Measurements from ENCODE around the gene CFAP65. TPM values are rescaled to one million over a fixed set of nuclear protein-coding genes. Genes with fewer than 3 reads are reported as not detected.

Gene CFAP65
- polyA plus RNA-seq, 1 donor (not counting 4 experiments of a cell fraction or from before 2014, with no cell fraction given), result not detected

DNA sequence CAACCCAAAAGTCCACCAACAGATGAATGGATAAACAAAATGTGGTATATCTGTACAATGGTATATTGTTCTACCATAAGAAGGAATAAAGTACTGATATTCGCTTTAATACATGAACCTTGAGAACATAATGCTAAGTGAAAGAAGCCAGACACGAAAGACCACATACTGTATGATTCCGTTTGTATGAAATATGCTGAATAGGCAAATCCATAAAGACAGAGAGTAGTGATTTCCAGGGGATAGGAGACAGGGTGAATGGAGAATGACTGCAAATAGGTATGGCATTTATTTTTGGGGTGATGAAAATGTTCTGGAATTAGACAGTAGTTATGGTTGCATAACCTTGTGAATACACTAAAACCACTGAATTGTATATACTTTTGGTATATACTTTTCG, 48.0 kb upstream of the CFAP65 start:
- dilution Hi-C loops (cut with MboI; ENCODE audit: extremely low pct_ligation_motif_present, low sequenced_read_pairs), result no loop called here
- no peak overlapping the region for H3K9ac ChIP-seq (ENCODE audit: control insufficient read depth, extremely low read depth, insufficient read depth, low read length)
- no peak overlapping the region for H2AFZ ChIP-seq (ENCODE audit: control insufficient read depth, low read length)
- no peak overlapping the region for H3K4me3 ChIP-seq (ENCODE audit: control insufficient read depth in 2 of 3, extremely low read depth in 1 of 3, insufficient read depth in 2 of 3, low read depth in 1 of 3, low read length in 3 of 3)
- H3K9me3 ChIP-seq (ENCODE audit: control insufficient read depth, low read depth, low read length), result no peaks in the 10 kb centered on the region
- no peaks in the 10 kb centered on the region for H3K9me1 ChIP-seq (ENCODE audit: control insufficient read depth, extremely low read depth, insufficient read depth, low read length)
- no peak overlapping the region for H3K27ac ChIP-seq (ENCODE audit: control insufficient read depth, insufficient read depth, low read length)
- no peak overlapping the region for H3K4me2 ChIP-seq (ENCODE audit: control insufficient read depth, extremely low read depth, insufficient read depth, low read depth, low read length)
- no peaks in the 10 kb centered on the region for H3K27me3 ChIP-seq (ENCODE audit: control insufficient read depth, extremely low read depth, insufficient read depth, low read length)
- no peaks in the 10 kb centered on the region for H3K79me2 ChIP-seq (ENCODE audit: control insufficient read depth, insufficient read depth, low read length)
- H3K36me3 ChIP-seq (ENCODE audit: control insufficient read depth in 2 of 2, extremely low read depth in 1 of 2, insufficient read depth in 2 of 2, low read length in 2 of 2), result no peaks in the 10 kb centered on the region
- FAIRE-seq, result no peak
- H3K4me1 ChIP-seq (ENCODE audit: control insufficient read depth, extremely low read depth, insufficient read depth, low read length), result no peaks in the 10 kb centered on the region
- no peaks in the 10 kb centered on the region for H4K20me1 ChIP-seq (ENCODE audit: control insufficient read depth, extremely low read depth, insufficient read depth, low read length)
- no peak for TF ChIP-seq EZH2 (IDR thresholded peaks at IDR 0.05; ENCODE audit: low read length)
- TF ChIP-seq, protein P1, sequence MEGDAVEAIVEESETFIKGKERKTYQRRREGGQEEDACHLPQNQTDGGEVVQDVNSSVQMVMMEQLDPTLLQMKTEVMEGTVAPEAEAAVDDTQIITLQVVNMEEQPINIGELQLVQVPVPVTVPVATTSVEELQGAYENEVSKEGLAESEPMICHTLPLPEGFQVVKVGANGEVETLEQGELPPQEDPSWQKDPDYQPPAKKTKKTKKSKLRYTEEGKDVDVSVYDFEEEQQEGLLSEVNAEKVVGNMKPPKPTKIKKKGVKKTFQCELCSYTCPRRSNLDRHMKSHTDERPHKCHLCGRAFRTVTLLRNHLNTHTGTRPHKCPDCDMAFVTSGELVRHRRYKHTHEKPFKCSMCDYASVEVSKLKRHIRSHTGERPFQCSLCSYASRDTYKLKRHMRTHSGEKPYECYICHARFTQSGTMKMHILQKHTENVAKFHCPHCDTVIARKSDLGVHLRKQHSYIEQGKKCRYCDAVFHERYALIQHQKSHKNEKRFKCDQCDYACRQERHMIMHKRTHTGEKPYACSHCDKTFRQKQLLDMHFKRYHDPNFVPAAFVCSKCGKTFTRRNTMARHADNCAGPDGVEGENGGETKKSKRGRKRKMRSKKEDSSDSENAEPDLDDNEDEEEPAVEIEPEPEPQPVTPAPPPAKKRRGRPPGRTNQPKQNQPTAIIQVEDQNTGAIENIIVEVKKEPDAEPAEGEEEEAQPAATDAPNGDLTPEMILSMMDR (optimal IDR thresholded peaks at IDR 0.05 in 1 of 3, IDR thresholded peaks at IDR 0.05 in 1 of 3, conservative IDR thresholded peaks at IDR 0.05 in 1 of 3; ENCODE audit: extremely low read depth in 1 of 3, insufficient read depth in 2 of 3, low read length in 3 of 3), result no peak
- DNase-seq (ENCODE audit: low read depth, low spot score), result no peak

DNA sequence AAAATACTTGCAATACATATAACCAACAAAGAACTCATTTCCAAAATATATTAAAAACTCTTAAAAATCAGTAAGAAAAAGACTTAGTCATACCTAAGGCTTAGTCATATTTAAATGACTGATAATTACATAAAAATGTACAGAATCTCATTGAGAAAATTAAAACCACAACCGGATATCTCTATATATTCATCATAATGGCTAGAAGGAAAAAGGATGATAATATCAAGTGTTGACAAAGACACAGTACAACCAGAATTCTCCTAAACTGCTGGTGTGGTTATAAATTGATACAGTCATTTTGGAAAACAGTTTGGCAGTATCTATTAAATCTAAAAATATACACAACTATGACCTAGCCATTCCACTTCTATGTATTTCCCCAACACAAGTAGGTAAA, 46.5 kb upstream of the CFAP65 start:
- no peak for DNase-seq (ENCODE audit: low read depth, low spot score)

More for the DNA sequence above, 46.5 kb upstream of the CFAP65 start:
- Histone ChIP-seq H3K36me3 (ENCODE audit: control insufficient read depth in 2 of 2, extremely low read depth in 1 of 2, insufficient read depth in 2 of 2, low read length in 2 of 2) (no peaks in the 10 kb centered on the region), H3K27ac (ENCODE audit: control insufficient read depth, insufficient read depth, low read length) (no peak overlapping the region), H3K4me2 (ENCODE audit: control insufficient read depth, extremely low read depth, insufficient read depth, low read depth, low read length) (no peak overlapping the region), H4K20me1 (ENCODE audit: control insufficient read depth, extremely low read depth, insufficient read depth, low read length) (no peaks in the 10 kb centered on the region), H3K4me3 (ENCODE audit: control insufficient read depth in 2 of 3, extremely low read depth in 1 of 3, insufficient read depth in 2 of 3, low read depth in 1 of 3, low read length in 3 of 3) (no peak overlapping the region), H2AFZ (ENCODE audit: control insufficient read depth, low read length) (no peak overlapping the region), H3K9me1 (ENCODE audit: control insufficient read depth, extremely low read depth, insufficient read depth, low read length) (no peaks in the 10 kb centered on the region), H3K27me3 (ENCODE audit: control insufficient read depth, extremely low read depth, insufficient read depth, low read length) (no peaks in the 10 kb centered on the region), H3K9me3 (ENCODE audit: control insufficient read depth, low read depth, low read length) (no peaks in the 10 kb centered on the region), H3K4me1 (ENCODE audit: control insufficient read depth, extremely low read depth, insufficient read depth, low read length) (no peaks in the 10 kb centered on the region), H3K9ac (ENCODE audit: control insufficient read depth, extremely low read depth, insufficient read depth, low read length) (no peak overlapping the region), H3K79me2 (ENCODE audit: control insufficient read depth, insufficient read depth, low read length) (no peaks in the 10 kb centered on the region)
- TF ChIP-seq EZH2 (IDR thresholded peaks at IDR 0.05; ENCODE audit: low read length), result no peak
- TF ChIP-seq, protein P1 (optimal IDR thresholded peaks at IDR 0.05 in 1 of 3, IDR thresholded peaks at IDR 0.05 in 1 of 3, conservative IDR thresholded peaks at IDR 0.05 in 1 of 3; ENCODE audit: extremely low read depth in 1 of 3, insufficient read depth in 2 of 3, low read length in 3 of 3), result no peak
- no peak for FAIRE-seq
- dilution Hi-C loops (cut with MboI; ENCODE audit: extremely low pct_ligation_motif_present, low sequenced_read_pairs), result no loop called here

Data from keratinocyte (primary cell).